ENCODE measurements around the gene PEX16.

Gene PEX16

DNA sequence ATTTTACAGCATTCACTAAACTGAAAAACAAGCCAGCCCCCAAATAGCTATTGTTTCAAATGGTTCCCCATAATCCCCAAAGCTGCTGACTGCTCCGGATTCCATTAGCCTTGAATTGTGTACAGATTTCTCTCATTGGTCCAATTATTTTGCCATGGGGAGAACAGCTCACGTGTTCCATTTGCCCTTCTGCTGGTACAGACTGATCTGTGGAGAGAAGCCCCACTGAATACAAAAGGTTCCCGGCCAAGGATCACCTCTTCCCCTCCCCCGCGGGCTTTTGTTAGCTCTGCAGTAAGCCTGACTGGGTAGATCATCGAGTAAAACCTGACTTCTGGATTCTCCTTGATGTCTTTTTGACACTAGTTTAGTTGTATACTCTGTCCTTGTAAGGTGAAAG is 41.3 kb downstream of the PEX16 start:
- DNase-seq (ENCODE audit: low read depth), result no peak

DNA sequence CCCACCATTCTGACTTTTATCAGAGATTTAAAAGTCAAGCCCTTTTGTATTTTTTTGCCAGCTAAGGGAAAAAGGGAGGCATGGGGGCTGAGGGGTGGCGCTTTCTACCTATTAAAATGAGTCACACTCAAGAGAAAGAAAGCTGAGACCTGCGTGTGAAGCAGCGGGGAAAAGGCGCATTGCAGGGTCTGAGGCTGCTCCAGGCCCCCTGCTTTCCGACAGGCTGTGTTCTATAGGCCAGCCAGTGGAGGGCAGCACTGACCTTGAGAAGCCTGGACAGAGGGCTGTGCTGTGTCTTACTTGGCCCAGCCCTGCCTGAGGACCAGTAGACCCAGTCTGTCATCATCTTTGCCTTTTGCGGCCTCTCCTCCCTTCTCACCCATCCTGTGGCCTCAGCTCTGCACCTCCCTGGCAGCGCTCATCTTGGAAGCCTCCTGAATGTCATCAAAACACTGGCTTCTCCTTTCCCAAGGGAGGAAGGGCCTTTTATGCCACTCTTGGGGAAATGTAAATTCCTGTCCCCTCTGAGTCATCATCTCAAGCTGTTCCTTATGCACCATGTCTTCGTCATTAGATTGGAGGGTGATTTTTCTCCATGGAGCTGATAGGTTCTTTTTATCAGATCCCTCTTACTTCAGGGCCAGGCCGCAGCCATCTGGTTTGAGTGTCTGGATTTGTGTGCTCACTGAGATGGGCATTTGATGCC is 44.9 kb downstream of the PEX16 start:
- DNase-seq (ENCODE audit: low read depth), result no peak

DNA sequence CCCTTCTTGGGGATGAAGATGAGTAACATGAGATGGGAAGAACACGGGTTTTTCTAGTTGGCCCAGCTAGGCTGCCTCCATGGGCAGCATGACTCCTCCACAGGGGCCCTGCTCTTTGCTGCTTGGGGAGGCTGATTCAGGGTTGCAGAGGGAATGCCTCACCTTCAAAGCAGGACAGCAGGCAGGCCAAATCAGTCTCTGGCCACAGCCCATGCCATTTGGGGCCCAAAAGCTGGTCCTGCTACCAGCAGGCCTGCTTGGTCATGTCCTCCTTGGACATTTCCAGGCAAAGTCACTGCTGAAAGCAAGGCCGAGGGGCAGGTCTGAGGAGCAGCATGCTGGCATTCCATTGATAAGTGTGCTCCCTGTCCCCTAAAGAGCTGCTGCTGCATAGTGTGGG is 46.0 kb downstream of the PEX16 start:
- no peak for DNase-seq (ENCODE audit: low read depth)

GRCh38 chr11:45870706-45871105 is 47.0 kb downstream of the PEX16 start:
- no peak for DNase-seq (ENCODE audit: low read depth)

GRCh38 chr11:45869551-45869950 is 48.1 kb downstream of the PEX16 start:
- DNase-seq (ENCODE audit: low read depth), result no peak

DNA sequence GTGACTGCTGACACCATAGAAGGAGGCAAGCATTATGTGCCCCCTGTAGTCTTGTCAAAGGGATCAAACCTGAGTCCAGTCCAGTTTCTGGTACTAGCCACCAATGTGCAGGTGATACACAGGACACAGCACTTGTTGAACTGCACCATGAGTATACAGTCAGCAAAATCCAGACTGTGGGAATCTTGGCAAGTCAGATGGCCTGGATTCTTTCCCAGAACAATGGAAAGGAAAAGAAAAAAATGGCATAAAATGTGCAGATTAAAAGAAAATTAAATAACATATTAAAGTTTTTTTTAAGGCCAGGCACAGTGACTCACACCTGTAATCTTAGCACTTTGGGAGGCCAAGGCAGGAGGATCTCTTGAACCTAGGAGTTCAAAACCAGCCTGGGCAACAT is 53.6 kb downstream of the PEX16 start:
- no peak for DNase-seq (ENCODE audit: low read depth)

- no peak for DNase-seq (ENCODE audit: low read depth)
These were observed 56.7 kb downstream of the PEX16 start for GRCh38 chr11:45860764-45861510.

GRCh38 chr11:45860348-45860747 is 57.3 kb downstream of the PEX16 start:
- DNase-seq (ENCODE audit: low read depth), result no peak
